D341Med (cell line): Measurements from ENCODE around the gene ARHGDIA.

ENCODE experiments used
- DNase-seq: peaks from one replicate; pipeline ENCODE4 v3.0.0; 2012; ENCODE audit warnings: low spot score

Gene ARHGDIA

GRCh38 chr17:81822996-81823819 is 47.9 kb downstream of the ARHGDIA start:
- DNase-seq, result no peak

- DNase-seq, result no peak
Measured at GRCh38 chr17:81822312-81822637, 48.9 kb downstream of the ARHGDIA start.

- DNase-seq, result peak; percentile 99
Measured at GRCh38 chr17:81821603-81822311, 49.4 kb downstream of the ARHGDIA start.

- DNase-seq, result no peak
Measured at GRCh38 chr17:81821147-81821546, 50.0 kb downstream of the ARHGDIA start.

GRCh38 chr17:81819708-81820107 is 51.4 kb downstream of the ARHGDIA start:
- DNase-seq, result no peak

GRCh38 chr17:81817758-81818147 is 53.4 kb downstream of the ARHGDIA start:
- DNase-seq, result no peak
